Measurements from ENCODE around the gene RNU6-9. TPM values are rescaled to one million over a fixed set of nuclear protein-coding genes. Genes with fewer than 3 reads are reported as not detected.

RNU6-9 gene
- polyA plus RNA-seq, 10 donors, result not detected

DNA sequence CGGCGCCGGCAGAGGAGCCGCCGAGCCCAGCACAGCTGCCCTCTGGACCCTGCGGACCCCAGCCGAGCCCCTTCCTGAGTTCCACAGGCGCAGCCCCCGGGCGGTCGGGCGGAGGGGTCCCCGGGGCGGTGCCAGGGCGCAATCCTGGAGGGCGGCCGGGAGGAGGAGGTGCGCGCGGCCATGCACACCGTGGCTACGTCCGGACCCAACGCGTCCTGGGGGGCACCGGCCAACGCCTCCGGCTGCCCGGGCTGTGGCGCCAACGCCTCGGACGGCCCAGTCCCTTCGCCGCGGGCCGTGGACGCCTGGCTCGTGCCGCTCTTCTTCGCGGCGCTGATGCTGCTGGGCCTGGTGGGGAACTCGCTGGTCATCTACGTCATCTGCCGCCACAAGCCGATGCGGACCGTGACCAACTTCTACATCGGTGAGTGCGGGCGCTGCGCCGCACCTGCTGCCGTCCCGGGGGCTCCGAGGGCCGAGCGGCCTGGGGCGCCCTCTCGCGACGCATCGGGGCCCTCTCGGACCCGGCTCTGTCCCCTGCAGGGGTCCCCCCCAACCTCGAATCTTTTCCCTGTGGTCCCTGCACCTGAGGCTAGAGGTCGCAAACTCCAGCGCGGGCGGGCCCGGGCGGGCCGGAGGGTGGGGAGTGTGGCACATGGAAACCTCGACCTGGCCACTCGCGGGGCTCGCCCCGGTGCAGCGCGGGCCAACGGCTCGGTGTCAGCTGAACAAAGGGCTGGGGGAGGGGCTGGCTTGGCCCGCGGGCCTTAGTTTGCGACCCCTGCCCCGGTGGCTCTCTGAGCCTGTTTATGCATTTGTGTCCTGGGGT lies 24.3 kb downstream of the RNU6-9 start, which contains the start of gene KISS1R:
Gene KISS1R (plus strand): TSS at position 11 of the 829 bp plus-strand sequence. CDS start 170 bp downstream, at position 181.
- peak in 1 of 3 donors; percentile 54 for DNase-seq

DNA sequence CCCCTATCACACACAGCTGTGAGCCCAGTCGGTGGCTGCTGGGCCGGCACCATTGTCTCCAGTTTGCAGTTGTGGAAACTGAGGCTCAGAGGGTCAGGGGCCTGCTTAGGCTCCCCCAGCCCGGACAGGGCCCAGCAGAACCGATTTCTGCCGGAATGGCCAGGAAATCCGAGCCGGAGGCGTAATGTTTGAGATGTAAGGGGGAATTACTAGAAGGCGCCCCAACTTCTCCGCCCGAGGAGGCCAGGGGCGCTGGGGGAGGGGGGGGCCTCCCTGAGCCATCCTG lies 24.8 kb downstream of the RNU6-9 start:
- DNase-seq, result peak in 1 of 3 donors; percentile 27

DNA sequence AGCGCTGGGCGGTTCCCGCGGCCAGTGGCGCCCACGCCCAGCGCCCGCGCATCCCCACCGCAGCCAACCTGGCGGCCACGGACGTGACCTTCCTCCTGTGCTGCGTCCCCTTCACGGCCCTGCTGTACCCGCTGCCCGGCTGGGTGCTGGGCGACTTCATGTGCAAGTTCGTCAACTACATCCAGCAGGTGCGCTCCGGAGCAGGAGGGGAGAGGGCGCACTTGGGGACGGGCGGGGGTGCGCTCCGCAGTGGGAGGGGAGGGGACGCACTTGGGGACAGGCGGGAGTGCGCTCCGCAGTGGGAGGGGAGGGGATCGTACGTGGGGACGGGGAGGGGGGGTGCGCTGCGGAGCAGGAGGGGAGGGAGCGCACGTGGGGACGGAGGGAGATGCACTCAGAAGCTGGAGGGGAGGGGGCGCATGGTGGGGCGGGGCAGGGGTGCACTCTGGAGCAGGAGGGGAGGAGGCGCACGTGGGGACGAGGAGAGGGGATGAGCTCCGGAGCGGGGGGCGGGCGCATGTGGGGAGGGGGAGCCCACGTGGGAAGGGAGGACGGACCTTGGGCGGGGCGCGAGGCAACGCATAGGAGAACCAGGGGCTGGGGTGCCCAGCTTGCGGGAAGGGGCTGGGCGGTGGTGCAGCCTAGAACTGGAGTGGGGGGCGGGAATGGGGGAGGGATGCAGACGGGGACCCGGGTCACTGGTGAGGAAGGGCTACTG lies 25.4 kb downstream of the RNU6-9 start:
- DNase-seq, result no peak

DNA sequence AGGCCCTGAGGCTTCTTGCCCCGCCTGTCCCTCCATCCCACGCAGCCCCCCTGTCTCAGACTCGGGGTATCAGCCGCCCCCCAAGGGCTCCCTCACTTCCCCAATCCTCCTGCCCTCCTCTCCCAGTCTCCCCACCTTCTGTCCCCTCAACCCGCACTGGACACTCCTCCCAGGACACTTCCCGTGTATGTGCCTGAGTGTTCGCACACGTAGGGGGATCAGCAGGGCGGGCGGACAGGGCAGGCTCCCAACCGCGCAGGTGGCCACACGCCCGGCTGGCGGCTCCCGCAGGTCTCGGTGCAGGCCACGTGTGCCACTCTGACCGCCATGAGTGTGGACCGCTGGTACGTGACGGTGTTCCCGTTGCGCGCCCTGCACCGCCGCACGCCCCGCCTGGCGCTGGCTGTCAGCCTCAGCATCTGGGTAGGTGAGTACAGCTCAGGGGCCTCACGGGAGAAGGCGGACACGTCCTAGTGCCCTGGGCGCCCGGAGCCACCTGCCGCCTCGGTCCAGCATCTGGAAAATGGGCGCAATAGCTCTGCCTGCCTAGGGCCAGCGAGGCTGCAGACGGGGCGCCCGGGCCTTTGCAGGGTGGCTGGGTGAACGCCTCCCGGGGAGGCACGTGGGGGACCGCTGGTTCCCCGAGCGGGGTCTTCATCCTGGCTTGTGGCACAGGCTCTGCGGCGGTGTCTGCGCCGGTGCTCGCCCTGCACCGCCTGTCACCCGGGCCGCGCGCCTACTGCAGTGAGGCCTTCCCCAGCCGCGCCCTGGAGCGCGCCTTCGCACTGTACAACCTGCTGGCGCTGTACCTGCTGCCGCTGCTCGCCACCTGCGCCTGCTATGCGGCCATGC lies 26.1 kb downstream of the RNU6-9 start:
- peak in 1 of 3 donors; percentile 37 for DNase-seq

DNA sequence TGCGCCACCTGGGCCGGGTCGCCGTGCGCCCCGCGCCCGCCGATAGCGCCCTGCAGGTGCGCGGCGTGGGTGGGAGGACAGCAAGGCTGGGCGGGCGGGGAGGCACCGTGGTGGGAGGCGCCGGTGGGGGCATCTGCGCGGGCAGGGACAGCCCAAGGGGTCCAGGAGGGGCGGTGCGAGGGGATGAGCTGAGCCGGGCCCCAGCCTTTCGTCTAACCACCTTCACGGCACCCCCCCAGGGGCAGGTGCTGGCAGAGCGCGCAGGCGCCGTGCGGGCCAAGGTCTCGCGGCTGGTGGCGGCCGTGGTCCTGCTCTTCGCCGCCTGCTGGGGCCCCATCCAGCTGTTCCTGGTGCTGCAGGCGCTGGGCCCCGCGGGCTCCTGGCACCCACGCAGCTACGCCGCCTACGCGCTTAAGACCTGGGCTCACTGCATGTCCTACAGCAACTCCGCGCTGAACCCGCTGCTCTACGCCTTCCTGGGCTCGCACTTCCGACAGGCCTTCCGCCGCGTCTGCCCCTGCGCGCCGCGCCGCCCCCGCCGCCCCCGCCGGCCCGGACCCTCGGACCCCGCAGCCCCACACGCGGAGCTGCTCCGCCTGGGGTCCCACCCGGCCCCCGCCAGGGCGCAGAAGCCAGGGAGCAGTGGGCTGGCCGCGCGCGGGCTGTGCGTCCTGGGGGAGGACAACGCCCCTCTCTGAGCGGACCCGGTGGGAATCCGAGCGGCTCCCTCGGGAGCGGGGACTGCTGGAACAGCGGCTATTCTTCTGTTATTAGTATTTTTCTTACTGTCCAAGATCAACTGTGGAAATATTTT lies 27.0 kb downstream of the RNU6-9 start:
- peak in 1 of 3 donors; percentile 49 for DNase-seq

DNA sequence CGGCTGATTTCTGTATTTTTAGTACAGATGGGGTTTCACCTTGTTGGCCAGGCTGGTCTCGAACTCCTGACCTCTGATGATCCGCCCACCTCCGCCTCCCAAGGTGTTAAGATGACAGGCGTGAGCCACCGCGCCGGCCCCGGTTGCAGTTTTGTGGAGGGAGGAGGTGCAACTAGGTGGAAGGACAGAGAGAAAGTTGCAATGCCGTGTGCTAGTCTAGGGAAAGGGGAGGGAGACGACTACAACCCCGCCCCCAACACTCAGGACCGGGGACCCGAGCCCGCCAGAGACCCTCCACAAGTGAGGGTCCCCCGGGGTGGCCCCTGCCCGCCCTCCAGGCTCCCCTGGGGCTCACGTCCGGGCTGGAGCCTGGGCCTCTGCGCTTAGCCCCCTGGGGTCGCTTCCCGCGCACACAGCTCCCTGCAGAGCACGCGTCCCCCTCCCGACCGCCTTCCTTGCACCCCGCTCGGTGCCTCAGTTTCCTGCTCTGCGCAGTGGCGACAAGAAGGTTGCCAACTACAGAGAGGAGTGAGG lies 31.3 kb downstream of the RNU6-9 start:
- peak in 1 of 3 donors; percentile 51 for DNase-seq

DNA sequence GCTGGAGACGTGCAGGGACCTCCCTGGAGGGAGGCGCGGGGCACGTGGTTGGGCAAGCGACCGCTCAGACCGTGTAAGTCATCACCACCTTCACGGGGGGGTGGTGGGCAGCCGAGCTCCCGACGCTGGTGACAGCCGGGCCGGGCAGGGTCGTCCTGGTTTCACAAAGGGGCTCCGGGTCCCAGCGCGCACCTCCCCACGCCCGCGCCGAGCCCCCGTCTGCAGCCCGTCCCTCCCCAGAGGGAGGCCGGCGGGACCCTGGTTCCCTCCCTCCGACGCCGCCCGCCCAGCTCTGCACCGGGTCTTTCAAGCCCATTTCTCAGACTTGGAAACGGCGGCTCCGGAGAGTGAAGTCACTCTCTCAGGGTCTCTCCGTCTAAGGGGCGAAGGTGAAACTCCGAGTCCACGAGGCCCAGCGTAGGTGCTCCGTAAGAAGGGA lies 31.8 kb downstream of the RNU6-9 start:
- DNase-seq, result no peak

DNA sequence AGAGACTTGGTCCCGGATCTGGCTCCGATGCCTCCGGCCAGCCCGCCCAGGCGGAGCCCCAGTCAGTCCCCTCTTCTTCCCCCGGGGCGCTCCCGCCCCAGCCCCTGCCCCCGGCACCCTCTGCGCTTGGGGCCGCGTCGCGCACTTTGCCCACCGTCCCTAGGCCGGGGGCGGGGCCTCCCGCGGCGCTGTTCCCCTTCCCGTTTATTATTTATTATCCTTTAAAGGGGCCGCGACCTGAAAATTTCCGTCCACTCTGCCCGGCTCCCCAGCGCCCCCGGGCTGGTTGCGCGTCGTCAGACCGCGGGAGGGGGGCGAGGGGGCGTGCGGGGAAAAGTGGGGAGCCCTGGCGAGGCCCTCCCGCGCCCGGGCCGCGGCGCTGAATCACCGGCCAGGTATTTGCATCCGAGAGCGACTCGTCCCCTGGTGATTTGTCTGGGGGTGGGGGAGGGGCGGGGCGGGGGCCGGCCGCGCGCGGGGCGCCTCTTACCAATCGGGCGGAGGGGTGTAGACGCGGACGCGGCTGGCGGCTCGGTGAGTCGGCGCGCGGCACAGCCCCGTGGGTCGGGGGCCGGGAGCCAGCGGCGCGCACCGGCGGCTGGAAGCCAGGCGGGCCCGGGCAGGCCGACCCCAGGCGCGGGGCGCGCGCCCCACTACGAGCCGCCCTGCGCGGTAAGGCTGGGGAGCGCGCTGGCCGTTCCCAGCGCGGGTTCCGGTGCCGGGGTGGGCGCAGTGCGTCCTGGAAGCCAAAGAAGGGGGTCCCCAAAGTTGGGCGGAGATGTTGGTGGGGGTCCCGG lies 32.4 kb downstream of the RNU6-9 start, which contains the start of gene ARID3A:
Gene ARID3A (plus strand): TSS at position 510 of the 797 bp plus-strand sequence. CDS start 3,494 bp downstream, outside the sequence.
- DNase-seq, result peak; percentile 85 to 95 (median 90)

DNA sequence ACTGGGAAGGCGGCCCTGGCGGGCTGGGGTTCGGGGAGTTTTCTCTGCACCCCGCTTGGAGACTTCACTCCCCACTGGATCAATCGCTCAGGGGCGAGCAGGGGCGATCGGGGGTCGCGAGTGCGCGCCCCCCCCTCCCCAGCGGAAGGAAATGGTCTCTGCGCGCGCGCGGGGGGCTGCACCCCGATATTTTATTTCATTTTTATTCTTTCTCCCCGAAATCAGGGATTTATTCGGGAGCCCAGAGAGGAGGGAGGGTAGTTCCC lies 33.0 kb downstream of the RNU6-9 start:
- peak in 1 of 3 donors; percentile 60 for DNase-seq

DNA sequence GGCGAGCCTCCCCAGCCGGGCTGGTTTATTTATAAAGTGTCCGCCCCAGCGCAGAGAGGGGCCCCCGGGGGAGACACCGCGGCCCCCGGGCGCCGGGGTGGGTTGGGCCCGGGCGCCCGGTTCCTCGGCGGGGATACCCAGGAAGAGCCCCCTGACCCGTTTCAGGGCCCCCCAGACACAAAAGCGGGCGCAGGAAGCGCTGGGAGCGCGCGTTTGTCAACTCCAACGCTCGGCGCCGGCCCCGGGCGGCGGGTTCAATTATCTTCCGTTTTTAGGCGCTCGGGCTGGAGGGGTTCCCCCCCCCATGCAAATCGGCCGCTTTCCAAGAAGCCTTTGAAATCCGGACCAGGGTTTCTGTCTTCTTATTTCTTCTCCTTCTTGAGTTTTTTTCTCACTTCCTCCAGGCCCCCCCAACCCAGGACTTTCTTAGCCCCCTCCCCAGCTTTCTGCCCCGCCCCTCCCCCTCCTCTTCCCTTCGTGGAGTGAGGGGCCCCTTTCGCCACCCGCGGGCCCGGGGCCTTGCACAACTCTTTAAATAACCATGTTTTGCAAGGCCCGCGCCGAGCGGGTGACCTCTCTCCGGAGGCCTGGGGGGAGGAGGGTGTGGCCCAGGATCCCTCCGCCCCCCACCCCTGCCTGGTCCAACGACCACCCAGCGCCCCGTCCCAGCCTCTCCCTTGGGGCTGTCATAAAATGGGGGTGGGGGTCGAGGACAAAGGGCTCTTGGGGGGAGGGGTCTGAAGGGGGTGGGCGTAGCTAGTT lies 33.5 kb downstream of the RNU6-9 start:
- peak in 2 of 3 donors; percentile 60 to 72 for DNase-seq

DNA sequence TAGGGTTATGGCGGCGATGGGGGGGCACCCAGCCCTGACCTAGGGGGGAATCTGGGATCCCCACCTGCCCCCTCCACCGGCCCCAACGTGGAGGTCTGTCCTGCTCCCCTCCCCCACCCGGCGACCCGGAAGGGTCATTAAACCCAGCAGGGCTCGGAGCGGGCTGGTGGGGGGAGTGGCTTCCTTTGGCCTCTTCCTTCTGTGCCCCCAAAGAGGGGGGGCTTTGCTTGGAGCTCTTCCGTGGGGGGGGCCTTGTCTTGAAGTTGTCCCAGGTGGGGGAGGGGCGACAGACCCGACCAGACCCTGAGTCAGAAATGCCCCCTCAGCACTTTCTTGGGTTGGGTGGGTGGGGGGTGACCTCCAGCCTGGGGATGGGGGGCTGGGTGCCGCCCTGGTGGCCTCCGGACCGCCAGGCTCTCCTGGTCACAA lies 34.1 kb downstream of the RNU6-9 start:
- DNase-seq, result no peak

DNA sequence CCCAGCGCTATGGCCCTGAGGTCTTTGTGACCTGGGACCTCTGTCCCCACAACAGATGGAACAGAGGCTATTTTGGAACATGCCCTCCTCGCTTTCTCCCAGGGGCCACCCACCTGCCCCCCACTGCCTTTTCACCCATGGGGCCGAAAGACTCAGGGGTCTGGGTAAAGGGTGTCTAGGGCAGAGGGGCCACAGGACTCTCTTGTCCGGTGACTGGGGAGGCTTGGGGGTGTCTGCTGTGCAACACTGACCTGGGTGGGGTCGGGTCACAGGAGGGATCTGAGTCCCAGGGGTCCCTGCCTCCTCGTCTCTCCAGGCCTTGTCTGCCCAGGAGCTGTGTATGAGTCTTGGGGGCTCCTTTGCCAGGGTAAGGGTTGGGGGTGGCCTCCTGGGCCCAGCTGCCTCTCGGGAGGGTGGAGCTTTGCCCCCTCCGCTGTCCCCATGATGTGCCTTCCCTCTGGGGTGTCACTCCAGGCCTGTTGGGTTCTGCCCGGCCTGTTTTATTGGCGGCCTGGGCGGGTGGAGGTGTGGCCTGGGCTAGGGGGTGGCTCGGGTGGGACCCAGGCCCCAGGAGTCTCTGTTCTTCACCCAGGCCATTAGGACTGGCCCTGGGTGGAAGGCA lies 34.6 kb downstream of the RNU6-9 start:
- no peak for DNase-seq

DNA sequence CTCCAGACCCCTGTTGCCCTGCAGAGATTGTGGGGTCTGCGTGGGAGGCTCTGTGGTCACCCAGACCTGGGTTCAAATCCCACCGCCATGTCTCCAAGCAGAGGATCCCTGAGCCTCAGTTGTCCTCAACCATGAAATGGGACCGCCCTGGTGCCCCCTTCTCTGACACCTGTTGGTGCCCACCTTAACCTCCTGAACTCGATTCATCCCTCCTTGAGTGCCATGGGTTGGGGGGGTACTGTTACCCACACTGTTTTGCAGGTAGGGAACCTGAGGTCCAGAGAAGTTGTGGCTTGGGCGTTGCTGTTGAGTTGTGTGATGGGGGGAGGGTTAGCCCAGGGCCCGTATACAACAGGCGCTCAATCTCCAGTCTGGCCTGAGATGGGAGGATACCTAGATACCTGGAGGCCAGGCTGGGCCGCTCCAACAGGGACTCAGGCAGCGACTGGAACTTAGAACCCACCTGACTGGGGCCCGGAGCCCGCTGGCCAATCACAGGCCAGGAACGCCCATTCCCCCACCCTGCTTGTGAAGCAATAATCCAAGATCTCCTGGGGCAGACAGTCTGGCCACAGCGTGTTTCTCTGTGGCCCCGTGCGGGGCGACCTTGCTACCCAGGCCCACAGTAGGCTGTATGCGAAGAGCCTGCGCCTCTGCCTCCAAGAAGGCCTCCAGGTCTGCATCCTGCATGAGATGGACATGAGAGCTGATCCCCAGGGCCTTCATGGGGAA lies 35.4 kb downstream of the RNU6-9 start:
- no peak for DNase-seq

DNA sequence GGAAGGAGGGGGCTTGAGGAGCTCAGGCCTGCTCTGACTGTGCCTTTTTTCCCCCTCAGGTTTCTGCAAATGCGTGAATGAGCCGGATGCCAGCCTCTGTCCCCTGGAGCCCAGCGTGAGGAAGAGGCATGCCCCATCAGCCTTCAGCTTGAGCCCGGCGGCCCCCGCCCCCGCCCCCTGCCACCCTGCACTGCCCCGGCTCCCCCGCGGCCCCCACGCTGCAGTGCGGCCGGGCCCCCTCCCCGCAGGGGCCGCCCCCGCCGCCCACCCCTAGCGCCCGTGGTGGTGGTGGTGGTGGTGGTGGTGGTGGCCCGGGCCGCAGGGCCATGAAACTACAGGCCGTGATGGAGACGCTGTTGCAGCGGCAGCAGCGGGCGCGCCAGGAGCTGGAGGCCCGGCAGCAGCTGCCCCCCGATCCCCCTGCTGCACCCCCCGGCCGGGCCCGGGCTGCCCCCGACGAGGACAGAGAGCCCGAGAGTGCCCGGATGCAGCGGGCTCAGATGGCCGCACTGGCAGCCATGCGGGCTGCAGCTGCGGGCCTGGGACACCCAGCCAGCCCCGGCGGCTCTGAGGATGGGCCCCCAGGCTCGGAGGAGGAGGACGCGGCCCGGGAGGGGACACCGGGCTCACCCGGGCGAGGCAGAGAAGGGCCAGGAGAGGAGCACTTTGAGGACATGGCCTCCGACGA lies 36.1 kb downstream of the RNU6-9 start:
- DNase-seq, result no peak

DNA sequence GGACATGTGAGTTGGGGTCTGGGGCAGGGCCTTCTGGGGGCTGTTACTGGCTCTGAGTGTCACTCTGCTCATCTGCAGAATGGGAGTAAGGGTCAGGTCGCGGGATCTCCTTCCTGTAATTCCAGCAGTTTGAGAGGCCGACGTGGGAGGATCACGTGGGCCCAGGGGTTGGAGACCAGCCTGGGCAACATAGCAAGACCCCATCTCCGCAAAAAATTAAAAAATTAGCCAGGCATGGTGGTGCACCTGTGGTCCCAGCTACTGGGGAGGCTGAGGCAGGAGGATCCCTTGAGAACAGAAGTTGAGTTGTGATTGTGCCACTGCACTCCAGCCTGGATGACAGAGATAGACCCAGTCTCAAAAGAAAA lies 36.6 kb downstream of the RNU6-9 start:
- no peak for DNase-seq

DNA sequence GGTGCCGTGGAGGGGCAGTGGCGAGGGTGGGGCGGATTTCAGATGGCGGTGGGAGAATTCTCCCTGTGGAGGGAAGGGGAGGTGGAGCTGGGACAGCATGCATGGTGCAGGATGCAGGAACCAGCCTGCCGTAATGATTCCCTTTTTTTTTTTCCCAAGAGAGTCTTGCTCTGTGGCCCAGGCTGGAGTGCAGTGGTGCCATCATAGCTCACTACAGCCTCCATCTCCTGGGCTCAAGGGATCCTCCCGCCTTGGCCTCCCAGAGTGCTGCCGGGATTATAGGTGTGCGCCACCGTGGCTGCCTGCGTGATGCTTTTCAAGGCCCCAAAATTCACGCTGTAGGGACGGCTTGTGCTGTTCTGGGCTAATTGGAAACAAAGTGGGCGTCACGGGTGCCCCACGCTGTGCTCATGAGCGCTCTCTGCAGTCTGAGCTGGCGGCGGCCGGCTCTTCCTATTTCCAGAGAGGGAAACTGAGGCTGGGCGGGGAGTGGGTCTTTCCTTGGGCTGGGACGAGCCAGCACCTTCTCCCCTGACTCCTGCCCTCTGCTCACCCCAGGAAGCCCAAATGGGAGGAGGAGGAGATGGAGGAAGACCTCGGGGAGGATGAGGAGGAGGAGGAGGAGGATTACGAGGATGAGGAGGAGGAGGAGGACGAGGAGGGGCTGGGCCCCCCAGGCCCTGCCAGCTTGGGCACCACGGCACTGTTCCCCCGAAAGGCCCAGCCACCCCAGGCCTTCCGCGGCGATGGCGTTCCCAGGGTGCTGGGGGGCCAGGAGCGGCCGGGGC lies 38.8 kb downstream of the RNU6-9 start:
- no peak for DNase-seq

All from muscle of back (tissue), 11 donors.